NB4 (cell line): ENCODE results near the gene DYSF.

Source experiments
- POLR2A ChIP-seq: IDR thresholded peaks from 2 replicates; pipeline ENCODE4 v1.6.1; 2011; ENCODE audit warnings: mild to moderate bottlenecking; ENCODE audit not compliant: insufficient read length; ENCODE audit errors: extremely low read depth
- TF ChIP-seq, protein P1 (sequence below): IDR thresholded peaks from one replicate; pipeline ENCODE4 v1.5.1; 2012; ENCODE audit warnings: low read depth, low read length

DNA sequence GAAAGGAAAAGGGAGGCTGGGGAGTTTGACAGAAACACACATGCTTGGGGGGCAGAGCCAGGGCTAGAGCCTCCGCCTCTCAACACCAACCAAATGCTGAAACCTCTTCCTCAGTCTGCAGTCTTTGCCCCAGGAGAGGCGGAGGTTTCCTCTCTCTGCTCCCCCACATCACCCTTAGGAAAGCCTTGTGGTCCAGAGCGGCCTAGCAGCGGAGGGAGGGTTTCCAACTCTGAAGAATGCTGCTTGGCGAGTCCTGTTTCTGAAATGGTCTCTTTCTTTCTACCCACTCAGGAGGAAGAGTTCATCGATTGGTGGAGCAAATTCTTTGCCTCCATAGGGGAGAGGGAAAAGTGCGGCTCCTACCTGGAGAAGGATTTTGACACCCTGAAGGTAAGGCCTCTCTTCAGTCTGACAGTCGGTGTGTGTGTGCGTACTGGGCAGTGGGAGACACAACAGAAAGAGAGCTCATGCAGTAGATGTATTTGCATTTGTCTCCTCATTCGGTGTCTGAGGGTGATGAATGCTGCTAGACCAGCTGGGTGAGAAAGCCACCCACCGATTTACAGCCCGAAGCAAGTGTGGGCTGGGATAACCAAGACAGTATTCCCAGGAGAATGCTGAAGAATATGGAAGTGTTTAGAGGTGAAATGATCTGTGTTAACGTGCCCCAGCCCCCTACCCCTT lies 190.5 kb downstream of the DYSF start:
- TF ChIP-seq, protein P1, sequence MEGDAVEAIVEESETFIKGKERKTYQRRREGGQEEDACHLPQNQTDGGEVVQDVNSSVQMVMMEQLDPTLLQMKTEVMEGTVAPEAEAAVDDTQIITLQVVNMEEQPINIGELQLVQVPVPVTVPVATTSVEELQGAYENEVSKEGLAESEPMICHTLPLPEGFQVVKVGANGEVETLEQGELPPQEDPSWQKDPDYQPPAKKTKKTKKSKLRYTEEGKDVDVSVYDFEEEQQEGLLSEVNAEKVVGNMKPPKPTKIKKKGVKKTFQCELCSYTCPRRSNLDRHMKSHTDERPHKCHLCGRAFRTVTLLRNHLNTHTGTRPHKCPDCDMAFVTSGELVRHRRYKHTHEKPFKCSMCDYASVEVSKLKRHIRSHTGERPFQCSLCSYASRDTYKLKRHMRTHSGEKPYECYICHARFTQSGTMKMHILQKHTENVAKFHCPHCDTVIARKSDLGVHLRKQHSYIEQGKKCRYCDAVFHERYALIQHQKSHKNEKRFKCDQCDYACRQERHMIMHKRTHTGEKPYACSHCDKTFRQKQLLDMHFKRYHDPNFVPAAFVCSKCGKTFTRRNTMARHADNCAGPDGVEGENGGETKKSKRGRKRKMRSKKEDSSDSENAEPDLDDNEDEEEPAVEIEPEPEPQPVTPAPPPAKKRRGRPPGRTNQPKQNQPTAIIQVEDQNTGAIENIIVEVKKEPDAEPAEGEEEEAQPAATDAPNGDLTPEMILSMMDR = no peak
- no peak for TF ChIP-seq POLR2A
